ENCODE measurements around the gene REEP3. TPM values are rescaled to one million over a fixed set of nuclear protein-coding genes. Genes with fewer than 3 reads are reported as not detected.
"Not testable (repeated sequence)": the region's sequence is repeated elsewhere in the genome, so short reads cannot be mapped to it uniquely, and the experiment has no call there.

Gene REEP3
- total and polyA plus RNA-seq, 2 experiments from 2014 or later: 43.1 to 73.6 TPM

DNA sequence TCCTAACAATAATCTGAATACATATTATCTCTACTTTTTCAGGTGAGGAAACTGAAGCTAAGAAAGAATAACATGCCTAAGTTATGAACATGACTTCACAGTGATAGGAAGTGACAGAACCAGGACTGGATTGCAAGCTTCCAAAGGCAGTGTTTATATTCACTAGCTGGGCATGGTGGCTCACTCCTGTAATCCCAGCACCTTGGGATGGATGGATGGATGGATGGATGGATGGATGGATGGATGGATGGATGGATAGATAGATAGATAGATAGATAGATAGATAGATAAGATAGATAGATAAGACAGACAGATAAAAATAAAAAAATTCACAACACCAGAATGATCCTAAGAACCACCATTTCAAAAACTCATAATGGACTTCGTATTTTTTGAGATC is 37.2 kb upstream of the REEP3 start:
- H2AFZ ChIP-seq: no peak overlapping the region
- H3K4me1 ChIP-seq (ENCODE audit: insufficient read depth): peaks cover 7% of the 10 kb centered on the region
- no peaks in the 10 kb centered on the region for H3K27me3 ChIP-seq
- H3K79me2 ChIP-seq: peaks cover 97% of the 10 kb centered on the region
- no peak overlapping the region for H3K4me2 ChIP-seq
- WGBS (ENCODE audit: low lambda C conversion rate, missing lambda C conversion rate): 93% methylated on average over 1 of the region's 1 CpG
- no peaks in the 10 kb centered on the region for H3K36me3 ChIP-seq (replicated peaks; ENCODE audit: insufficient read depth, low read depth)
- H4K20me1 ChIP-seq (ENCODE audit: insufficient read depth, poor library complexity, severe bottlenecking): peaks cover 18% of the 10 kb centered on the region
- DNase-seq (ENCODE audit: low spot score): no peak
- no peak overlapping the region for H3K27ac ChIP-seq
- no peaks in the 10 kb centered on the region for H3K9me2 ChIP-seq (replicated peaks; ENCODE audit: insufficient read depth)
- TF ChIP-seq EZH2 (IDR thresholded peaks at IDR 0.05; ENCODE audit: borderline replicate concordance) (no peak), EZH2phosphoT487 (IDR thresholded peaks at IDR 0.05; ENCODE audit: low read depth, severe bottlenecking, unreplicated experiment) (no peak)
- TF ChIP-seq, protein P1, sequence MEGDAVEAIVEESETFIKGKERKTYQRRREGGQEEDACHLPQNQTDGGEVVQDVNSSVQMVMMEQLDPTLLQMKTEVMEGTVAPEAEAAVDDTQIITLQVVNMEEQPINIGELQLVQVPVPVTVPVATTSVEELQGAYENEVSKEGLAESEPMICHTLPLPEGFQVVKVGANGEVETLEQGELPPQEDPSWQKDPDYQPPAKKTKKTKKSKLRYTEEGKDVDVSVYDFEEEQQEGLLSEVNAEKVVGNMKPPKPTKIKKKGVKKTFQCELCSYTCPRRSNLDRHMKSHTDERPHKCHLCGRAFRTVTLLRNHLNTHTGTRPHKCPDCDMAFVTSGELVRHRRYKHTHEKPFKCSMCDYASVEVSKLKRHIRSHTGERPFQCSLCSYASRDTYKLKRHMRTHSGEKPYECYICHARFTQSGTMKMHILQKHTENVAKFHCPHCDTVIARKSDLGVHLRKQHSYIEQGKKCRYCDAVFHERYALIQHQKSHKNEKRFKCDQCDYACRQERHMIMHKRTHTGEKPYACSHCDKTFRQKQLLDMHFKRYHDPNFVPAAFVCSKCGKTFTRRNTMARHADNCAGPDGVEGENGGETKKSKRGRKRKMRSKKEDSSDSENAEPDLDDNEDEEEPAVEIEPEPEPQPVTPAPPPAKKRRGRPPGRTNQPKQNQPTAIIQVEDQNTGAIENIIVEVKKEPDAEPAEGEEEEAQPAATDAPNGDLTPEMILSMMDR (IDR thresholded peaks at IDR 0.05; ENCODE audit: poor library complexity): no peak
- H3K4me3 ChIP-seq: no peak overlapping the region
- H3K9me3 ChIP-seq (ENCODE audit: low read depth): no peaks in the 10 kb centered on the region

- peaks cover 93% of the 10 kb centered on the region for H3K79me2 ChIP-seq
- H3K4me2 ChIP-seq: no peak overlapping the region
- no peak overlapping the region for H3K4me3 ChIP-seq
- TF ChIP-seq EZH2phosphoT487 (IDR thresholded peaks at IDR 0.05; ENCODE audit: low read depth, severe bottlenecking, unreplicated experiment): no peak
- TF ChIP-seq EZH2 (IDR thresholded peaks at IDR 0.05; ENCODE audit: borderline replicate concordance): no peak
- no peak overlapping the region for H2AFZ ChIP-seq
- 68% methylated on average over 3 of the region's 3 CpGs for WGBS (ENCODE audit: low lambda C conversion rate, missing lambda C conversion rate)
- no peaks in the 10 kb centered on the region for H3K4me1 ChIP-seq (ENCODE audit: insufficient read depth)
- no peaks in the 10 kb centered on the region for H3K36me3 ChIP-seq (replicated peaks; ENCODE audit: insufficient read depth, low read depth)
- no peaks in the 10 kb centered on the region for H3K27me3 ChIP-seq
- no peak overlapping the region for H3K27ac ChIP-seq
- H3K9me2 ChIP-seq (replicated peaks; ENCODE audit: insufficient read depth): no peaks in the 10 kb centered on the region
- no peaks in the 10 kb centered on the region for H3K9me3 ChIP-seq (ENCODE audit: low read depth)
- H4K20me1 ChIP-seq (ENCODE audit: insufficient read depth, poor library complexity, severe bottlenecking): peaks cover 21% of the 10 kb centered on the region
- no peak for DNase-seq (ENCODE audit: low spot score)
Measured at GRCh38 chr10:63487990-63488389, 33.2 kb upstream of the REEP3 start.

DNA sequence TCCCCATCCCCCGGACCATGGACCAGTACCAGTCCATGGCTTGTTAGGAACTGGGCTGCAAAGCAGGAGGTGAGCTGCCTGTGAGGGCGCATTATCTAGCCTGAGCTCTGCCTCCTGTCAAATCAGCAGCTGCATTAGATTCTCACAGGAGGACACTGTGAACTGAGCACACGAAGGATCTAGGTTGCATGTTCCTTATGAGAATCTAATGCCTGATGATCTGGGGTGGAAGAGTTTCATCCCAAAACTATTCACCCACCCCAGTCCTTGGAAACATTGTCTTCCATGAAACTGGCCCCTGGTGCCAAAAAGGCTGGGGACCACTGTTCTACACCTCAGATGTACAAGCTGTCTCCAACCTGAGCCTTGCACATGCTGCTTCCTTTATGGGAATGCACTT is 31.4 kb upstream of the REEP3 start:
- Histone ChIP-seq H3K36me3 (replicated peaks; ENCODE audit: insufficient read depth, low read depth) (no peaks in the 10 kb centered on the region), H3K27me3 (no peaks in the 10 kb centered on the region), H3K4me2 (no peak overlapping the region), H2AFZ (no peak overlapping the region), H3K4me1 (ENCODE audit: insufficient read depth) (no peaks in the 10 kb centered on the region), H3K27ac (no peak overlapping the region), H3K9me2 (replicated peaks; ENCODE audit: insufficient read depth) (no peaks in the 10 kb centered on the region), H3K79me2 (peaks cover 93% of the 10 kb centered on the region), H3K4me3 (no peak overlapping the region), H3K9me3 (ENCODE audit: low read depth) (no peaks in the 10 kb centered on the region), H4K20me1 (ENCODE audit: insufficient read depth, poor library complexity, severe bottlenecking) (peaks cover 19% of the 10 kb centered on the region)
- TF ChIP-seq, protein P1 (IDR thresholded peaks at IDR 0.05; ENCODE audit: poor library complexity): no peak
- TF ChIP-seq EZH2phosphoT487 (IDR thresholded peaks at IDR 0.05; ENCODE audit: low read depth, severe bottlenecking, unreplicated experiment) (no peak), EZH2 (IDR thresholded peaks at IDR 0.05; ENCODE audit: borderline replicate concordance) (no peak)
- no peak for DNase-seq (ENCODE audit: low spot score)
- 95% methylated on average over 3 of the region's 3 CpGs for WGBS (ENCODE audit: low lambda C conversion rate, missing lambda C conversion rate)

DNA sequence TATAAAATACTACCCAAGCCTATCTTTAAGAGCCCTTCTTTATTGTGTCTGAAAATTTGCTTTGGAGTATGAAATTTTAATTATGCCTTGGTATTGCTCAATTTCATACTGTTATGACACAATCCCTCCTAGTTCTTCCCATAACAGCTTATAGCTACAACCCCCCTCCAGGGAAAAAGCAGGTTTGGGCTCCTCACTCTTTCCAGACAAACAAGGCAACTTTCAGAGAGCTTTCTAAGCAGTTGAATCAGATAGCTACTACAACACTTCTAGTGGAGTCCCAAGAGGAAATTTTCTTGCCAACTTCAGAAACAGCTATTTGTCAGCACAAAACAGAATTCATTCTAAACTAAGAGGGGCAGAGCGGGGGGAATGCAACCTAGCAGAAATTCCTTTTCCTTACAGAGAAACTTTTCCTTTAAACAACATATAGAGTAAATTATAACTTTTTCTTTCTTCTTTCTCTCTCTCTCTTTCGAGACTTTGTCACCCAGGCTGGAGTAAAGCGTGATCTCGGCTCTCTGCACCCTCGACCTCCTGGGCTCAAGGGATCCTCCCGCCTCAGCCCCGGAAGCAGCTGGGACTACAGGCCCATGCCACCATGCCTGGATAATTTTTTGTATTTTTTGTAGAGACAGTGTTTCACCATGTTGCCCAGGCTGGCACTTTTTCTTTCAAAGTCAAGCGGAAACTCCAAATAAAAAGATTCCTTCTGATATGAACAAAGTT is 29.4 kb upstream of the REEP3 start:
- DNase-seq (ENCODE audit: low spot score): peak; percentile 63
- no peaks in the 10 kb centered on the region for H3K36me3 ChIP-seq (replicated peaks; ENCODE audit: insufficient read depth, low read depth)
- no peak overlapping the region for H2AFZ ChIP-seq
- TF ChIP-seq EZH2phosphoT487 (IDR thresholded peaks at IDR 0.05; ENCODE audit: low read depth, severe bottlenecking, unreplicated experiment) (no peak), EZH2 (IDR thresholded peaks at IDR 0.05; ENCODE audit: borderline replicate concordance) (no peak)
- TF ChIP-seq, protein P1 (IDR thresholded peaks at IDR 0.05; ENCODE audit: poor library complexity): no peak
- 87% methylated on average over 8 of the region's 8 CpGs for WGBS (ENCODE audit: low lambda C conversion rate, missing lambda C conversion rate)
- no peaks in the 10 kb centered on the region for H3K9me2 ChIP-seq (replicated peaks; ENCODE audit: insufficient read depth)
- peak overlapping the region; percentile 80 for H3K27ac ChIP-seq
- peaks cover 93% of the 10 kb centered on the region for H3K79me2 ChIP-seq
- H3K4me1 ChIP-seq (ENCODE audit: insufficient read depth): no peaks in the 10 kb centered on the region
- H4K20me1 ChIP-seq (ENCODE audit: insufficient read depth, poor library complexity, severe bottlenecking): peaks cover 10% of the 10 kb centered on the region
- H3K4me2 ChIP-seq: peak overlapping the region; percentile 43
- H3K4me3 ChIP-seq: no peak overlapping the region
- no peaks in the 10 kb centered on the region for H3K9me3 ChIP-seq (ENCODE audit: low read depth)
- H3K27me3 ChIP-seq: no peaks in the 10 kb centered on the region

DNA sequence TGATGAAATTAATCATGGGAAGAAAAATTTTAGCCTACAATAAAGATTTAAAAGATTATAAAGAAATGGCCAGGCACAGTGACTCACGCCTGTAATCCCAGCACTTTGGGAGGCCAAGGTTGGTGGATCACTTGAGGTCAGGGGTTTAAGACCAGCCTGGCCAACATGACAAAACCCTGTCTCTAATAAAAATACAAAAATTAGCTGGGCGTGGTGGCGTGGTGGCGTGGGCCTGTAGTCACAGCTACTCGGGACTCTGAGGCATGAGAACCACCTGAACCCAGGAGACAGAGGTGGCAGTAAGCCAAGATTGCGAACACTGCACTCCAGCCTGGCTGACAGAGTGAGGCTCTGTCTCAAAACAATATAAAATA is 28.9 kb upstream of the REEP3 start:
- Histone ChIP-seq H3K4me2 (peak overlapping the region; percentile 43), H4K20me1 (ENCODE audit: insufficient read depth, poor library complexity, severe bottlenecking) (peaks cover 14% of the 10 kb centered on the region), H3K79me2 (peaks cover 93% of the 10 kb centered on the region), H3K27ac (peak overlapping the region; percentile 80)
- not testable (repeated sequence) for H3K4me1 ChIP-seq (ENCODE audit: insufficient read depth); H3K36me3 ChIP-seq (replicated peaks; ENCODE audit: insufficient read depth, low read depth); H3K4me3 ChIP-seq; H3K9me3 ChIP-seq (ENCODE audit: low read depth); H3K9me2 ChIP-seq (replicated peaks; ENCODE audit: insufficient read depth); H2AFZ ChIP-seq; DNase-seq (ENCODE audit: low spot score); H3K27me3 ChIP-seq
- WGBS (ENCODE audit: low lambda C conversion rate, missing lambda C conversion rate): 83% methylated on average over 6 of the region's 6 CpGs
